ENCODE data around the gene F2R. TPM values are rescaled to one million over a fixed set of nuclear protein-coding genes. Genes with fewer than 3 reads are reported as not detected.
A peak's percentile ranks its signal among the peaks of the same experiment; 100 is the strongest.

The F2R gene
- total and polyA plus RNA-seq, 12 donors: 6.0 to 60.5 (median 26.8) TPM

DNA sequence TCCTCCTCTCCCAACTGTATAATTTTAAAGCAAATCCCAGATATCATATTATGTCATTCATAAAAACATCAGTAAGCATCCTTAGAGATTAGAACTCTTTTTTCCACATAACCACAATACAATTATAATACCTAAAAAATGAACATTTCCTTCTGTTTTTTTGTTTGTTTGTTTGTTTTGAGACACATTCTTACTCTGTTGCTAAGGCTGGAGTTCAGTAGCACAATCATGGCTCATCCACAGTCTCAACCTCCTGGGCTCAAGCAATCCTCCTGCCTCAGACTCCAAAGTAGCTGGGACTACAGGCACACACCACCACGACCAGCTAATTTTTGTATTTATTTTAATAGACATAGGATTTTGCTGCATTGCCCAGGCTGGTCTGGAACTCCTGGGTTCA lies 8.0 kb downstream of the F2R start:
- 67 to 95% (median 83%) methylated on average over 1 of the region's 1 CpG for whole genome bisulfite sequencing, 4 donors
- H3K4me1 ChIP-seq (replicated peaks in 1 of 2): peaks cover 0 to 9% of the 10 kb centered on the region in 2 donors
- no peak overlapping the region for H3K4me3 ChIP-seq
- no peak for TF ChIP-seq CTCF (IDR thresholded peaks at IDR 0.05)
- no peak for TF ChIP-seq POLR2A (IDR thresholded peaks at IDR 0.05)
- H3K36me3 ChIP-seq (replicated peaks in 1 of 2): no peaks in the 10 kb centered on the region
- no peaks in the 10 kb centered on the region for H3K9me3 ChIP-seq (replicated peaks in 1 of 3)
- intact Hi-C loops (cut with DNase I): no loop called here
- no peak for DNase-seq
- no peak overlapping the region for H3K27ac ChIP-seq
- H3K27me3 ChIP-seq: no peaks in the 10 kb centered on the region

- Histone ChIP-seq H3K9me3 (replicated peaks in 1 of 3) (peaks cover 0 to 2% (median 0%) of the 10 kb centered on the region in 3 donors), H3K4me1 (replicated peaks in 1 of 2) (peaks cover 0 to 9% of the 10 kb centered on the region in 2 donors), H3K27me3 (no peaks in the 10 kb centered on the region), H3K4me3 (no peak overlapping the region), H3K27ac (peak overlapping the region in 1 of 5 donors; percentile 22), H3K36me3 (replicated peaks in 1 of 2) (no peaks in the 10 kb centered on the region)
- intact Hi-C loops (cut with DNase I): no loop called here
- 67 to 85% (median 80%) methylated on average over 4 of the region's 4 CpGs for WGBS, 4 donors
- DNase-seq: no peak
- TF ChIP-seq CTCF (IDR thresholded peaks at IDR 0.05): no peak
- TF ChIP-seq POLR2A (IDR thresholded peaks at IDR 0.05): peak in 1 of 2 donors; percentile 15
Measured at GRCh38 chr5:76724871-76725270, 8.9 kb downstream of the F2R start.

DNA sequence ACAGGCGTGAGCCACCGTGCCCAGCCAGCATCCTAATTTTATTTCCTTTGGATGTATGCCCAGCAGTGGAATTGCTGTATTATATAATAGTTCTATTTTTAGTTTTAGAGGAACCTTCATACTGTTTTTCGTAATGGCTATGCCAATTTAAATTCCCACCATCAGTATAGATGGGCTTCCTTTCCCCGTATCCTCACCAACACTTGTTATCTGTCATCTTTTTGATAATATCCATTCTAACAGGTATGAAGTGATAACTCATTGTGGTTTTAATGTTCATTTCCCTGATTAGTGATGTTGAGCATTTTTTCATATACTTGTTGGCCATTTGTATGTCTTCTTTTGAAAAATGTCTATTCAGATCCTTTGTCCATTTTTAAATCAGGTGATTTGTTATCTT lies 13.0 kb downstream of the F2R start:
- no peak overlapping the region for H3K4me3 ChIP-seq
- WGBS, 4 donors: 33 to 51% (median 44%) methylated on average over 4 of the region's 4 CpGs
- no peaks in the 10 kb centered on the region for H3K27me3 ChIP-seq
- no peaks in the 10 kb centered on the region for H3K36me3 ChIP-seq (replicated peaks in 1 of 2)
- H3K4me1 ChIP-seq (replicated peaks in 1 of 2): no peaks in the 10 kb centered on the region
- TF ChIP-seq CTCF (IDR thresholded peaks at IDR 0.05): no peak
- no peak for TF ChIP-seq POLR2A (IDR thresholded peaks at IDR 0.05)
- no peak for DNase-seq
- peaks cover 0 to 3% (median 0%) of the 10 kb centered on the region in 3 donors for H3K9me3 ChIP-seq (replicated peaks in 1 of 3)
- no peak overlapping the region for H3K27ac ChIP-seq
- intact Hi-C loops (cut with DNase I): no loop called here

DNA sequence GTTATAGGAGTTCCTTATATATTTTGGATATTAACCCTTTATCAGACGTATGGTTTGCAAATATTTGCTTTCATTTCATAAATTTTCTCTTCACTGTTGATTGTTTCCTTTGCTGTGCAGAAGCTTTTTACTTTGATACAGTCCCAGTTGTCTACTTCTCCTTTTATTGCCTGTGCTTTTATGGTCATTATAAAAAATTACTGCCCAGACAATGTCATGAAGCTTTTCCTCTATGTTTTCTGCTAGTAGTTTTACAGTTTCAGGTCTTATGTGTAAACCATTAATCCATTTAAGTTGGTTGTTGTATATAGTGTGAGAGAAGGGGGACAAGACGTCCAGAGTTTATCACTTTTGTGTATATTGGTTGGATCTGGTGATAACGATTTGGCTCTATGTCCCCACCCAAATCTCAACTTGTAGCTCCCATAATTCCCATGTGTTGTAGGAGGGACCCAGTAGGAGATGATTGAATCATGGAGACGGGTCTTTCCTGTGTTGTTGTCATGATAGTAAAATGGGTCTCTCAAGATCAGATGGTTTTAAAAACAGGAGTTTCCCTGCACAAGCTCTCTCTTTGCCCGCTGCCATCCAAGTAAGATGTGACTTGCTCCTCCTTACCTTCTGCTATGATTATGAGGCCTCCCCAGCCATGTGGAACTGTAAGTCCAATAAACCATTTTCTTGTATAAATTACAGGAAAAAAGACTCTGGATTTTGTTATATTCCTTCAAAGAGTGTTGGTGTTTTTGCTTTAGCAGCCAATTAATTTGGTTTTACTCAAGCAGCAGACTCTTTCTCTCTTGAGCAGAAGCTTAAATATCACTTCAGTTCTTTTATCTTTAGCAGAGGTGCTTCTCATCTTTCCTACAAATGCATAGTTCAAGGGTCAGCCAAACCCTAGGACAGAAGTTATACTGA lies 13.7 kb downstream of the F2R start:
- no peak for TF ChIP-seq CTCF (IDR thresholded peaks at IDR 0.05)
- TF ChIP-seq POLR2A (IDR thresholded peaks at IDR 0.05): no peak
- intact Hi-C loops (cut with DNase I): no loop called here
- WGBS, 4 donors: 88 to 94% (median 92%) methylated on average over 5 of the region's 5 CpGs

More for the DNA sequence above, 13.7 kb downstream of the F2R start:
- no peaks in the 10 kb centered on the region for H3K4me1 ChIP-seq (replicated peaks in 1 of 2)
- no peaks in the 10 kb centered on the region for H3K36me3 ChIP-seq (replicated peaks in 1 of 2)
- no peak overlapping the region for H3K4me3 ChIP-seq
- no peak overlapping the region for H3K27ac ChIP-seq
- DNase-seq: no peak
- H3K27me3 ChIP-seq: no peaks in the 10 kb centered on the region
- H3K9me3 ChIP-seq (replicated peaks in 1 of 3): peaks cover 0 to 3% (median 0%) of the 10 kb centered on the region in 3 donors
